ENCODE measurements around the gene CLMN. TPM values are rescaled to one million over a fixed set of nuclear protein-coding genes. Genes with fewer than 3 reads are reported as not detected.

The CLMN gene
- total and polyA plus RNA-seq, 2 of the 8 experiments (the other 6 are each of a cell fraction or from before 2014, with no cell fraction given) = 1.6 to 8.2 TPM

GRCh38 chr14:95353007-95353406 lies 33.3 kb upstream of the CLMN start:
- Histone ChIP-seq H3K4me3 (ENCODE audit: extremely low read depth in 1 of 4, insufficient read depth in 2 of 4, low read depth in 3 of 4, low read length in 4 of 4) (no peak overlapping the region), H2AFZ (ENCODE audit: low read length) (no peak overlapping the region), H4K8ac (ENCODE audit: extremely low read depth, insufficient read depth, low read length) (no peak overlapping the region), H4K20me1 (replicated peaks in 1 of 2; ENCODE audit: control insufficient read depth in 1 of 2, insufficient read depth in 2 of 2, low read length in 2 of 2) (no peaks in the 10 kb centered on the region), H3K79me1 (ENCODE audit: low read depth, low read length) (no peaks in the 10 kb centered on the region), H2BK120ac (replicated peaks; ENCODE audit: low read depth, low read length) (no peak overlapping the region), H3K36me3 (ENCODE audit: control insufficient read depth in 2 of 4, insufficient read depth in 4 of 4, low read length in 3 of 4) (no peaks in the 10 kb centered on the region), H3K9ac (replicated peaks in 1 of 4; ENCODE audit: extremely low read depth in 1 of 4, low read depth in 3 of 4, low read length in 3 of 4) (no peak overlapping the region), H3K4me1 (replicated peaks in 1 of 4; ENCODE audit: control insufficient read depth in 3 of 4, insufficient read depth in 4 of 4, low read length in 3 of 4) (peaks cover 0 to 6% (median 2%) of the 10 kb centered on the region in 4 experiments; a peak in 2 of 7 replicates), H3K4ac (replicated peaks; ENCODE audit: insufficient read length, low read depth, low read length) (no peak overlapping the region), H4K91ac (replicated peaks; ENCODE audit: insufficient read length, low read length) (no peak overlapping the region), H3K4me2 (ENCODE audit: insufficient read depth in 1 of 2, low read depth in 2 of 2, low read length in 2 of 2) (no peak overlapping the region), H2AK5ac (ENCODE audit: low read depth, low read length) (no peak overlapping the region), H3K9me3 (ENCODE audit: insufficient read depth in 2 of 2, low read depth in 1 of 2, low read length in 1 of 2) (no peaks in the 10 kb centered on the region), H3K27ac (ENCODE audit: low read depth, low read length) (no peak overlapping the region), H3K27me3 (replicated peaks in 1 of 4; ENCODE audit: control insufficient read depth in 3 of 4, extremely low read depth in 1 of 4, insufficient read depth in 3 of 4, low read length in 3 of 4) (no peaks in the 10 kb centered on the region), H2BK12ac (ENCODE audit: low read depth, low read length) (no peak overlapping the region), H3K23ac (ENCODE audit: insufficient read length) (no peak overlapping the region), H3K56ac (replicated peaks; ENCODE audit: insufficient read length, low read depth, low read length) (no peak overlapping the region), H3K18ac (ENCODE audit: extremely low read depth, low read length) (no peak overlapping the region), H2BK5ac (ENCODE audit: low read depth, low read length) (no peak overlapping the region), H3K23me2 (ENCODE audit: low read depth, low read length) (no peaks in the 10 kb centered on the region), H3K14ac (ENCODE audit: insufficient read length) (no peak overlapping the region), H4K5ac (ENCODE audit: insufficient read length, low read depth, low read length) (no peak overlapping the region), H3K79me2 (ENCODE audit: control insufficient read depth in 1 of 2, insufficient read depth in 2 of 2, low read length in 2 of 2) (no peaks in the 10 kb centered on the region), H2BK20ac (ENCODE audit: low read length) (no peak overlapping the region), H2BK15ac (ENCODE audit: low read length) (no peak overlapping the region)
- WGBS, 2 experiments (ENCODE audit: extremely low coverage in 1 of 2, insufficient coverage in 1 of 2, insufficient read length in 1 of 2, insufficient replicate concordance in 2 of 2, low coverage in 1 of 2, low lambda C conversion rate in 2 of 2, missing lambda C conversion rate in 1 of 2) = 88% methylated on average over 1 of the region's 1 CpG; no CpG with 5 or more reads in 1 of the 2 experiments
- DNase-seq (ENCODE audit: low read depth in 1 of 2, low spot score in 2 of 2) = no peak
- no peak for TF ChIP-seq SAP30 (IDR thresholded peaks at IDR 0.05; ENCODE audit: insufficient read depth, insufficient replicate concordance, low read length)
- no peak for TF ChIP-seq CREB1 (IDR thresholded peaks at IDR 0.05)
- no peak for TF ChIP-seq ZNF274 (IDR thresholded peaks at IDR 0.05; ENCODE audit: borderline replicate concordance, extremely low read depth, low read length)
- no peak for TF ChIP-seq CHD2 (IDR thresholded peaks at IDR 0.05; ENCODE audit: low read length)
- no peak for TF ChIP-seq NRF1 (IDR thresholded peaks at IDR 0.05; ENCODE audit: low read depth, low read length)
- no peak for TF ChIP-seq KDM4A (IDR thresholded peaks at IDR 0.05; ENCODE audit: low read depth, low read length, severe bottlenecking)
- POLR2A ChIA-PET (ENCODE audit: partially characterized antibody) = interaction anchor here (1.0 kb wide), 1 partner anchor 12 kb away, joined by 3 read pairs; no protein-coding TSS in a partner anchor
- FAIRE-seq = no peak
- CTCF ChIA-PET (ENCODE audit: partially characterized antibody) = interaction anchor here (1.6 kb wide), 1 partner anchor 8 kb away, joined by 9 read pairs; no protein-coding TSS in a partner anchor

Data from H1 (cell line).